Kidney epithelial cell (primary cell): ENCODE results near the gene BMAL2. TPM values are rescaled to one million over a fixed set of nuclear protein-coding genes. Genes with fewer than 3 reads are reported as not detected.
A peak's percentile ranks its signal among the peaks of the same experiment; 100 is the strongest.

Experiments used
- DNase-seq: peaks from one replicate; pipeline ENCODE4 v3.0.0-alpha.2; 2010; ENCODE audit warnings: low read depth
- H3K27me3 ChIP-seq: 2 replicates; pipeline ENCODE4 v1.6.0; 2011; ENCODE audit warnings: low read length; ENCODE audit not compliant: control insufficient read depth, insufficient read depth
- H3K36me3 ChIP-seq: 2 replicates; pipeline ENCODE4 v1.5.1; 2011; ENCODE audit warnings: low read length; ENCODE audit not compliant: control insufficient read depth, insufficient read depth
- H3K4me3 ChIP-seq: 2 replicates; pipeline ENCODE4 v1.5.1; 2011; ENCODE audit warnings: low read depth, mild to moderate bottlenecking, control low read depth, low read length
- total RNA-seq: library from RNA; depleted of rRNA; stranded (reverse); fragments of >200 nt; gene quantifications from 2 replicates; pipeline ENCODE4 v1.2.3, GENCODE V29; 2015
- TF ChIP-seq, protein P1 (sequence below): IDR thresholded peaks from 2 replicates; pipeline ENCODE4 v1.5.1; 2011; ENCODE audit warnings: mild to moderate bottlenecking, moderate library complexity, low read length, control low read depth, inconsistent platforms; ENCODE audit not compliant: insufficient read depth, poor library complexity, severe bottlenecking

Gene BMAL2
- total RNA-seq, 1 donor from 2014 or later = 28.4 TPM

DNA sequence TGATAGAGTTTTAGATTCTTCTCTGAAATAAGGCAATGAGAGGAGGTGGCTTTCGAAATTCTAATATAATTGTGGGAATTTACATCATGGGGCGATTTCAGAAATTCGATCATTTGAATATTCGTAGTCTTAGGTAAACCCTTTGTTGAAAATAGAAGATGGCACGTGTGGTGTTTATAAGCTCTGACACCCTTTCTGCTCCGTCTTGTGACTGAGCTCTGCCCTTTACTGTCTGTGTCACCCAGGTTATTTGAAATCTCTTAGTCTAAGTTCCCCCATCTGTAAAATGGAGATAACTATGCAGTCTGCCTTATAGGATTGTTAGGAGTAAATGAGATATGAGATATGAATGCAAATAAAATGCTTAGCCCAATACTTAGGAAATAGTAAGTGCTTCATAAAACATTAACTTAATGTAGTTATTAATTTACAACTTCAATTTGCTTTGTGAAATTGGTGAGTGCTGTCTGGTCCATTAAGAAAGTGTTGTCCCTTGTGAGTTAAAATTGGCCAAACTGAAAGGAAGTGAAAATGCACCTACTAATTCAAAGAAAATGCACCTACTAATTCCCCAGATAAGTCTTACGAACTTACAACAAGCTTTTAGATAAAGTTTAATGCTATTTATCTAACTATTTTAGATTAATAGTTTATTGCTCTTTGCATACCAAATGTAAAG is 1.5 kb downstream of the BMAL2 start:
- Histone ChIP-seq H3K36me3 (no peaks in the 10 kb centered on the region), H3K4me3 (peak overlapping the region; percentile 81), H3K27me3 (no peaks in the 10 kb centered on the region)
- TF ChIP-seq, protein P1, sequence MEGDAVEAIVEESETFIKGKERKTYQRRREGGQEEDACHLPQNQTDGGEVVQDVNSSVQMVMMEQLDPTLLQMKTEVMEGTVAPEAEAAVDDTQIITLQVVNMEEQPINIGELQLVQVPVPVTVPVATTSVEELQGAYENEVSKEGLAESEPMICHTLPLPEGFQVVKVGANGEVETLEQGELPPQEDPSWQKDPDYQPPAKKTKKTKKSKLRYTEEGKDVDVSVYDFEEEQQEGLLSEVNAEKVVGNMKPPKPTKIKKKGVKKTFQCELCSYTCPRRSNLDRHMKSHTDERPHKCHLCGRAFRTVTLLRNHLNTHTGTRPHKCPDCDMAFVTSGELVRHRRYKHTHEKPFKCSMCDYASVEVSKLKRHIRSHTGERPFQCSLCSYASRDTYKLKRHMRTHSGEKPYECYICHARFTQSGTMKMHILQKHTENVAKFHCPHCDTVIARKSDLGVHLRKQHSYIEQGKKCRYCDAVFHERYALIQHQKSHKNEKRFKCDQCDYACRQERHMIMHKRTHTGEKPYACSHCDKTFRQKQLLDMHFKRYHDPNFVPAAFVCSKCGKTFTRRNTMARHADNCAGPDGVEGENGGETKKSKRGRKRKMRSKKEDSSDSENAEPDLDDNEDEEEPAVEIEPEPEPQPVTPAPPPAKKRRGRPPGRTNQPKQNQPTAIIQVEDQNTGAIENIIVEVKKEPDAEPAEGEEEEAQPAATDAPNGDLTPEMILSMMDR = no peak
- DNase-seq = no peak

DNA sequence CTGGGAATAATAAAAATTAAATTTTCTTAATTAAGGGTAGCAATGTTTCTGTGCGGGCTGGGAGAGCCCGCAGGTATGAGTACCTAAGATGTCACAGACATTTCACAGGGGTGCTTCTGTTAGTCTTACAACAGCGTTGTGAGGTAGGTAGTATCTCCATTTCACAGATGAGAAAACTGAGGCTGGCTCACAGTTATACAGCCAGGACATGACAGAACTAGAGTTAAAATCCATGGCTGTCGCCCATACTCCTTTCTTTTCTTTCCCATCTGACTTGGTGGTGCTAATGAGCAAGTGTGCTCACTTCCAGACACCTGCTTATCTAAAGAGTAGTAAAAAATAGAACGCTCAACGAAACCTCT is 2.1 kb downstream of the BMAL2 start:
- no peak overlapping the region for H3K4me3 ChIP-seq
- DNase-seq = no peak
- H3K27me3 ChIP-seq = no peaks in the 10 kb centered on the region
- no peaks in the 10 kb centered on the region for H3K36me3 ChIP-seq
- TF ChIP-seq, protein P1 = no peak

DNA sequence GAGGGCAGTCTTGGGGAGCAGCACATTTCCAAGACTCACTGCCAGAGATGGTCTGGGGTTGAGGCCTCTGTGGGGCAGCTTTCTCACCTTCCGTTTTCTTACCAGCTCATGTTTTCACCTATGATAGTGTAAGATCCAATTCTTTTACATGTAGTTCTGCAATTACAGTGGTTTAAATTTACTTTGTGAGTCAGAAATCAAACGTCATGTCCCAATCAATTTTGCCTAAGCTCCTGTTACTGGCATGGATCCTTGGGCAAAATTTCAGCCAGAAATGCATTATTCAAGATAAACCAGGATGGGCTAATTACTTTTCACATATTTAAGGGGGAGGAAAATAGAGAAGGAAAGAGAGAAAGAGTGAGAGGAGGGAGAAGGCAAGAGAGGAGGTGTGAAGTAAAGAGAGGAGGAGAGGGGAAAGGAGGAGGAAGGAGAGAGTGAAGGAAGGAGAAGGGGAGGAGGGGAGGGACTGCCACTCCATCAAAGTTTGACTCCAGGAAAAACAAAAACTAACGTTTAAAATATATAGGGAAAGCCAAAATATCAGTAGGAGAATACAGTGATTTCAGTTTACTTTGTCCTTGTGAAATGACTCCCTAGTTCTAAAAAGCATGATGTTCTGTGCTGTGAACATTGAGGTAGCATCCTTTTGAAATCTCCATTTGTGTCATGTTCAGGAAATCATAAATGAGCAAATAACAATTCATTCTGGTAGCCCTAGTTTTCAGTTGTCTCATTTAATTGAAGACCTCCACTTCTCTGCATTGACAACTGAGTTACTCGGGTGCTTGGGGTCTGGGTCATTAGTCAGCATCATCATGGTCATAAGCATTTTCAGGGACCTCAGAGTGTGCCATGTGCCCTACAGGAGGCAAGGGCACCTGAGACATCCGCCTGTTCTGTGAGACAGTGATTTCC is 3.0 kb downstream of the BMAL2 start:
- Histone ChIP-seq H3K4me3 (no peak overlapping the region), H3K27me3 (no peaks in the 10 kb centered on the region), H3K36me3 (no peaks in the 10 kb centered on the region)
- TF ChIP-seq, protein P1 = no peak
- DNase-seq = no peak

DNA sequence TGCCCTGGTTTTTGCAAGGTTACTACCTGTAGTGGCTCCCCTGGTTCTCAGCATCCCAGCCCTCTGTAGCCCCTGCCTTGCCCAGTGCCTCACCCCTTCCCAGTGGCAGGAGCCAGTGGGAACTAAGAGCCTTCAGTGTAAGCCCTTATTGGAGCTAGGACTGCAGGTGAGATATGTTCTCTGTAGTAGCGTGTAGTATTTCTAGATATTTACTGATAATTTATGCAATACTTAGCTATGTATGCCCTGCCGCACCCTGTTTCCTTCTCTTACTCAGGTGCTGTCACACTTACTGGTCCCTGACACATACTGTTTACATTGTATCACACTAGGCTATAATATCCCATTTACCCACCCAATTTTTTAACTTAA is 3.6 kb downstream of the BMAL2 start:
- Histone ChIP-seq H3K36me3 (no peaks in the 10 kb centered on the region), H3K27me3 (no peaks in the 10 kb centered on the region), H3K4me3 (no peak overlapping the region)
- DNase-seq = no peak
- TF ChIP-seq, protein P1 = no peak

DNA sequence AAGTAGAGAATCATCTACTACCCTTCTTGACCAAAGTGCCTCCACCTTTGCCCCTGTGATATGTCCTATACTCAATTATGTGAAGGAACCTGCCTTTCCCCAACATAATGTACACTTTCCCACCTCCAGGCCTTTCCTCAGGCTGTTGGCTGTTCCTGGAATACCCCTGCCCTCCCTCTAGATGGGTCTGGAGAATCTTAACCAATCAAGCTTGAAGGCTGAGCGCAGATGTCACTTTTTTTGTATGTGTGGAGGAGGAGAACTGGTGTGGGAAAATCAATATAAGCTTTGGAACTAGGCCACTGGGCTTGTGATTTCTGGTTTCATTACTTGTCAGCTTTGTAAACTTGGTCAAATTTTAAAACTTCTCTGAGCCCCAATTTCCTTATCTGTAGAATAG is 4.7 kb downstream of the BMAL2 start:
- TF ChIP-seq, protein P1 = no peak
- Histone ChIP-seq H3K27me3 (no peaks in the 10 kb centered on the region), H3K4me3 (no peak overlapping the region), H3K36me3 (no peaks in the 10 kb centered on the region)
- no peak for DNase-seq
